K562 (cell line): ENCODE data around the gene CFC1. TPM values are rescaled to one million over a fixed set of nuclear protein-coding genes. Genes with fewer than 3 reads are reported as not detected.
"Not testable (repeated sequence)": the region's sequence is repeated elsewhere in the genome, so short reads cannot be mapped to it uniquely, and the experiment has no call there.

ENCODE experiments used
- ATAC-seq: fragments of 200-7000 bp; cut with Tn5 transposase; 3 replicates; pipeline ENCODE4 v1.9.1; 2020; ENCODE audit warnings: moderate library complexity
- BruUV-seq: library from RNA; stranded (reverse); fragments of 400-500 nt; replicated peaks from 2 replicates; lab custom pipeline; 2021; lab: Mats Ljungman, UMichigan
- CTCF ChIA-PET: fragments of 300-600 bp; formaldehyde crosslinking; extraction: SDS; loops from one replicate; lab custom pipeline; 2021; ENCODE audit warnings: low intra/inter-chr PET ratio; lab: Yijun Ruan, JAX
- POLR2A ChIA-PET: fragments of 300-600, 350-650 bp; sonication (Branson Sonifier 250); formaldehyde crosslinking; extraction: SDS; loops from one replicate; lab custom pipeline; 2021; ENCODE audit warnings: antibody characterized with exemption, inconsistent platforms; lab: Yijun Ruan, JAX
- DNase-seq, 4 experiments: peaks; one replicate each; pipeline versions ENCODE4 v3.0.0 to v3.0.0-alpha.2; 2011 to 2018; ENCODE audit warnings: low spot score in 3 of 4, mixed read lengths in 3 of 4; ENCODE audit errors: extremely low read depth in 1 of 4
- FAIRE-seq: peaks from 2 replicates; lab custom pipeline; 2011; peaks lifted over from hg19 to GRCh38; lab: Jason Lieb, UNC
- H2AFZ ChIP-seq: 2 replicates; pipeline ENCODE4 v1.6.0; 2011; ENCODE audit warnings: low read depth, low read length, control low read depth, inconsistent platforms
- H3K27ac ChIP-seq: fragments of 200-600 bp; 3 replicates; pipeline ENCODE4 v1.8.0; 2011; ENCODE audit warnings: low read depth, mild to moderate bottlenecking, control low read depth, inconsistent platforms, low read length, moderate library complexity, mixed read lengths; ENCODE audit errors: extremely low read depth
- H3K27me3 ChIP-seq, 2 experiments: fragments of 300-600 bp in 1 of 2; 2 replicates in 1 of 2; 3 replicates in 1 of 2; pipeline versions ENCODE4 v1.6.0 to v1.8.0; 2011; ENCODE audit warnings: inconsistent platforms in 2 of 2, low read length in 2 of 2, mild to moderate bottlenecking in 1 of 2, mixed read lengths in 1 of 2, moderate library complexity in 1 of 2; ENCODE audit not compliant: control insufficient read depth in 2 of 2, insufficient read depth in 2 of 2
- H3K36me3 ChIP-seq: fragments of 300-600 bp; 3 replicates; pipeline ENCODE4 v1.8.0; 2011; ENCODE audit warnings: mild to moderate bottlenecking, low read length, inconsistent platforms; ENCODE audit not compliant: control insufficient read depth, insufficient read depth
- H3K4me1 ChIP-seq, 2 experiments: fragments of 200-600 bp in 1 of 2; replicated peaks in 1 of 2; 2 replicates in 1 of 2; 3 replicates in 1 of 2; pipeline versions ENCODE4 v1.5.1 to v1.8.0; 2011; ENCODE audit warnings: inconsistent platforms in 2 of 2, low read length in 2 of 2, mild to moderate bottlenecking in 1 of 2, mixed read lengths in 1 of 2, moderate library complexity in 1 of 2; ENCODE audit not compliant: control insufficient read depth in 2 of 2, insufficient read depth in 2 of 2
- H3K4me2 ChIP-seq: 2 replicates; pipeline ENCODE4 v1.6.1; 2011; ENCODE audit warnings: low read length, control low read depth, inconsistent platforms, mixed read lengths; ENCODE audit not compliant: insufficient read depth
- H3K4me3 ChIP-seq: fragments of 200-600 bp; sonication (generic), shearing (Covaris generic); 2 replicates; pipeline ENCODE4 v1.5.1; 2016; ENCODE audit warnings: control low read depth, inconsistent platforms
- H3K79me2 ChIP-seq: fragments of 200-600 bp; 3 replicates; pipeline ENCODE4 v1.8.0; 2011; ENCODE audit warnings: low read length, inconsistent platforms; ENCODE audit not compliant: control insufficient read depth, insufficient read depth
- H3K9ac ChIP-seq, 2 experiments: 2 replicates each; pipeline versions ENCODE4 v1.6.0 to v1.6.1; 2011; ENCODE audit warnings: low read depth in 2 of 2, low read length in 2 of 2, control low read depth in 1 of 2, inconsistent platforms in 1 of 2, mild to moderate bottlenecking in 1 of 2, mixed read lengths in 1 of 2; ENCODE audit not compliant: insufficient read depth in 1 of 2
- H3K9me1 ChIP-seq: one replicate; pipeline ENCODE4 v1.6.0; 2011; ENCODE audit warnings: inconsistent platforms, mild to moderate bottlenecking, low read length, moderate library complexity; ENCODE audit not compliant: control insufficient read depth, insufficient read depth
- H3K9me3 ChIP-seq: replicated peaks from 2 replicates; pipeline ENCODE4 v1.5.1; 2011; ENCODE audit warnings: low read depth, low read length, inconsistent platforms; ENCODE audit not compliant: control insufficient read depth, insufficient read depth
- H4K20me1 ChIP-seq: replicated peaks from 2 replicates; pipeline ENCODE4 v1.6.1; 2011; ENCODE audit warnings: low read length, inconsistent platforms, mixed read lengths; ENCODE audit not compliant: control insufficient read depth, insufficient read depth
- WGBS: fragments of 100-300 bp; shearing (Covaris generic); methylation state at CpG from one replicate; pipeline ENCODE4 v1.1.6; 2016; ENCODE audit warnings: low coverage, mixed read lengths; ENCODE audit not compliant: insufficient coverage; ENCODE audit errors: missing lambda C conversion rate; 5-methylcytosine and 5-hydroxymethylcytosine counted together
- in situ Hi-C: fragments of 300-500 bp; cut with MboI; formaldehyde crosslinking; loops from 4 replicates; pipeline ENCODE4 v1.15.0; 2018; ENCODE audit warnings: inconsistent platforms, mixed read lengths
- intact Hi-C: fragments of 100-400 bp; cut with micrococcal nuclease; formaldehyde crosslinking; loops from 2 replicates; pipeline ENCODE4 v1.14.2; 2022
- polyA plus RNA-seq, 8 experiments: library from polyadenylated mRNA; depleted of rRNA in 4 of 8; stranded (reverse) in 5 of 8; unstranded in 3 of 8; fragments of >200 nt; fragmentation: Nextera tagmentation in 2 of 8; fragmentation: Illumina TruSeq in 1 of 8; extraction: Ambion mirVana in 2 of 8; extraction: Trizol in 1 of 8; gene quantifications; 2 replicates each; pipeline versions ENCODE4 v1.2.1 to v1.2.3, GENCODE V29; 2011 to 2014; ENCODE audit warnings: inconsistent platforms in 1 of 8, missing spikeins in 1 of 8
- total RNA-seq, 7 experiments: library from RNA; depleted of rRNA in 6 of 7; stranded (reverse); fragments of >200 nt in 6 of 7; fragmentation: Illumina TruSeq in 2 of 7; extraction: Trizol in 2 of 7; gene quantifications; 2 replicates each; pipeline versions ENCODE4 v1.2.1 to v1.2.3, GENCODE V29; 2011 to 2021; ENCODE audit warnings: low replicate concordance in 1 of 7

CFC1 gene
- total and polyA plus RNA-seq, 9 of the 15 experiments (the other 6 are each of a cell fraction or from before 2014, with no cell fraction given): not detected

- H3K9ac ChIP-seq, H3K27me3 ChIP-seq, H3K9me1 ChIP-seq, H4K20me1 ChIP-seq, POLR2A ChIA-PET, H3K79me2 ChIP-seq, H3K4me1 ChIP-seq, DNase-seq, H3K27ac ChIP-seq, H3K4me3 ChIP-seq, BruUV-seq, FAIRE-seq, H3K36me3 ChIP-seq, in situ Hi-C loops, H3K9me3 ChIP-seq, intact Hi-C loops, H3K4me2 ChIP-seq, ATAC-seq, H2AFZ ChIP-seq, CTCF ChIA-PET: not testable (repeated sequence)
- WGBS: no CpG with 5 or more reads among the region's 4 CpGs
Measured at GRCh38 chr2:130566165-130566564, 33.2 kb downstream of the CFC1 start.

- H3K9ac ChIP-seq, H3K36me3 ChIP-seq, H3K4me2 ChIP-seq, POLR2A ChIA-PET, ATAC-seq, H3K9me3 ChIP-seq, H3K79me2 ChIP-seq, H4K20me1 ChIP-seq, BruUV-seq, in situ Hi-C loops, CTCF ChIA-PET, FAIRE-seq, H3K9me1 ChIP-seq, DNase-seq, H2AFZ ChIP-seq, H3K27ac ChIP-seq, intact Hi-C loops, H3K4me3 ChIP-seq, H3K4me1 ChIP-seq, H3K27me3 ChIP-seq: not testable (repeated sequence)
- WGBS: no CpG with 5 or more reads among the region's 8 CpGs
Measured at GRCh38 chr2:130556441-130556840, 42.9 kb downstream of the CFC1 start.

- H3K9me1 ChIP-seq, H3K4me1 ChIP-seq, H3K27ac ChIP-seq, H3K9me3 ChIP-seq, POLR2A ChIA-PET, H3K9ac ChIP-seq, BruUV-seq, H4K20me1 ChIP-seq, intact Hi-C loops, H3K4me3 ChIP-seq, ATAC-seq, H3K4me2 ChIP-seq, H2AFZ ChIP-seq, FAIRE-seq, H3K27me3 ChIP-seq, H3K36me3 ChIP-seq, DNase-seq, in situ Hi-C loops, CTCF ChIA-PET, H3K79me2 ChIP-seq: not testable (repeated sequence)
- no CpG with 5 or more reads among the region's 4 CpGs for WGBS
Measured at GRCh38 chr2:130554178-130554577, 45.2 kb downstream of the CFC1 start.

- H3K36me3 ChIP-seq, BruUV-seq, H2AFZ ChIP-seq, H3K9ac ChIP-seq, H3K9me1 ChIP-seq, POLR2A ChIA-PET, H3K27ac ChIP-seq, DNase-seq, H3K79me2 ChIP-seq, H3K4me1 ChIP-seq, in situ Hi-C loops, ATAC-seq, H3K27me3 ChIP-seq, H4K20me1 ChIP-seq, FAIRE-seq, H3K9me3 ChIP-seq, intact Hi-C loops, CTCF ChIA-PET, H3K4me2 ChIP-seq, H3K4me3 ChIP-seq: not testable (repeated sequence)
- no CpG with 5 or more reads among the region's 27 CpGs for WGBS
Measured at GRCh38 chr2:130549475-130549874, 49.9 kb downstream of the CFC1 start.
